HEK293 (cell line): ENCODE results near the gene SLC6A6.
"Not testable (repeated sequence)": the region's sequence is repeated elsewhere in the genome, so short reads cannot be mapped to it uniquely, and the experiment has no call there.

Source experiments
- CTCF ChIA-PET: fragments of 350-600 bp; formaldehyde crosslinking; extraction: SDS; loops from one replicate; lab custom pipeline; 2021; ENCODE audit warnings: antibody characterized with exemption; lab: Yijun Ruan, JAX
- POLR2A ChIA-PET: fragments of 300-600 bp; formaldehyde crosslinking; extraction: SDS; loops from one replicate; lab custom pipeline; 2020; ENCODE audit warnings: antibody characterized with exemption, inconsistent platforms; lab: Yijun Ruan, JAX
- H3K27ac ChIP-seq: fragments of 200-500 bp; sonication (Bioruptor generic); 2 replicates; pipeline ENCODE4 v1.5.1; 2014; ENCODE audit warnings: low read depth, low read length, control low read depth, inconsistent platforms; ENCODE audit errors: extremely low read depth
- H3K36me3 ChIP-seq, 2 experiments: fragments of 200-500 bp in 1 of 2; sonication (Bioruptor generic) in 1 of 2; 1 replicate in 1 of 2; 2 replicates in 1 of 2; pipeline ENCODE4 v1.5.1; 2014 to 2017; ENCODE audit warnings: inconsistent platforms in 2 of 2, low read length in 2 of 2; ENCODE audit not compliant: control insufficient read depth in 2 of 2, insufficient read depth in 1 of 2
- H3K4me1 ChIP-seq: fragments of 200-500 bp; sonication (Bioruptor generic); 2 replicates; pipeline ENCODE4 v1.5.1; 2014; ENCODE audit warnings: mild to moderate bottlenecking, low read length, inconsistent platforms; ENCODE audit not compliant: control insufficient read depth, insufficient read depth
- H3K4me3 ChIP-seq: 2 replicates; pipeline ENCODE4 v1.5.1; 2011; ENCODE audit warnings: low read depth, mild to moderate bottlenecking, control low read depth, low read length, moderate library complexity
- H3K9me3 ChIP-seq: fragments of 200-500 bp; sonication (Bioruptor generic); 2 replicates; pipeline ENCODE4 v1.5.1; 2014; ENCODE audit warnings: low read depth, low read length, inconsistent platforms; ENCODE audit not compliant: control insufficient read depth, insufficient read depth
- KLF10 ChIP-seq: fragments of 450-650 bp; IDR thresholded peaks from 2 replicates; pipeline ENCODE4 v1.5.1; 2018; ENCODE audit warnings: missing biosample characterization, mild to moderate bottlenecking, missing genetic modification characterization
- KLF7 ChIP-seq: fragments of 450-650 bp; formaldehyde crosslinking; IDR thresholded peaks from 2 replicates; pipeline ENCODE4 v1.5.1; 2016; ENCODE audit warnings: missing biosample characterization, missing genetic modification characterization, borderline replicate concordance
- PRDM1 ChIP-seq: fragments of 450-650 bp; formaldehyde crosslinking; IDR thresholded peaks from 2 replicates; pipeline ENCODE4; 2016; ENCODE audit warnings: missing biosample characterization, missing genetic modification characterization
- ZBTB20 ChIP-seq: fragments of 450-650 bp; formaldehyde crosslinking; IDR thresholded peaks from 2 replicates; pipeline ENCODE4 v1.5.1; 2016; ENCODE audit warnings: missing biosample characterization, missing genetic modification characterization
- ZFP3 ChIP-seq: fragments of 450-650 bp; formaldehyde crosslinking; IDR thresholded peaks from 2 replicates; pipeline ENCODE4 v1.5.1; 2016; ENCODE audit warnings: low read depth, missing biosample characterization, missing genetic modification characterization
- ZFP37 ChIP-seq: fragments of 450-650 bp; formaldehyde crosslinking; IDR thresholded peaks from 2 replicates; pipeline ENCODE4 v1.5.1; 2016; ENCODE audit warnings: missing biosample characterization, missing genetic modification characterization
- ZNF133 ChIP-seq: fragments of 450-650 bp; formaldehyde crosslinking; IDR thresholded peaks from 2 replicates; pipeline ENCODE4 v1.5.1; 2016; ENCODE audit warnings: missing biosample characterization, missing genetic modification characterization
- ZNF514 ChIP-seq: fragments of 450-650 bp; formaldehyde crosslinking; IDR thresholded peaks from 2 replicates; pipeline ENCODE4 v1.5.1; 2016; ENCODE audit warnings: missing biosample characterization, missing genetic modification characterization
- ZNF585B ChIP-seq: fragments of 450-650 bp; formaldehyde crosslinking; IDR thresholded peaks from 2 replicates; pipeline ENCODE4 v1.5.1; 2016; ENCODE audit warnings: missing biosample characterization, missing genetic modification characterization
- ZNF830 ChIP-seq: fragments of 450-650 bp; IDR thresholded peaks from 2 replicates; pipeline ENCODE4 v1.5.0; 2018; ENCODE audit warnings: missing biosample characterization, missing genetic modification characterization, low read depth, mild to moderate bottlenecking, moderate library complexity
- TF ChIP-seq, protein P1 (sequence below): fragments of 450-650 bp; formaldehyde crosslinking; IDR thresholded peaks from 2 replicates; pipeline ENCODE4 v1.5.1; 2016; ENCODE audit warnings: missing biosample characterization, missing genetic modification characterization
- TF ChIP-seq, protein P2 (sequence below): fragments of 450-650 bp; IDR thresholded peaks from 2 replicates; pipeline ENCODE4 v1.5.1; 2018; ENCODE audit warnings: missing biosample characterization, mild to moderate bottlenecking, missing genetic modification characterization
- TF ChIP-seq, protein P3 (sequence below): fragments of 450-650 bp; formaldehyde crosslinking; IDR thresholded peaks from 2 replicates; pipeline ENCODE4 v1.5.1; 2016; ENCODE audit warnings: missing biosample characterization, missing genetic modification characterization, low read depth

The SLC6A6 gene

DNA sequence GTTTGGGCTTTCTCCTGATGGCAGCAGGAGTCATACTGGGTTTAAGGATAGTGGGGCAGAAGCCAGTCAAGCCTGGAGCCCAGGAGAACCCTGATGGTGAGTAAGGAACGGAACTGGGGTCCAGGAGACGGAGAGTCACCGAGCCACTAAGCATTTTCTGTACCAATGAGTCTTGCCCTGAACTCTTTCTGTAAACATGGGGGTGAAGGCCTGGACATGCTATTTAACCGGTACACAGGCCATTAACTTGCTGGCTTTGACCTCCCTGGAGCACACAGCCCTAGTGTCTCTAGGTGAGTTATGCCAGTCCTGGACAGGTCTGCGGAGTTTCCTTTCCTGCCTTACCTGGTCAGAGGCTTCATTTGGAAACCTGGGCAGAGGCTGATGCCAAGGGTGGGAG is 3.9 kb downstream of the SLC6A6 start:
- TF ChIP-seq ZFP37, result no peak
- no peak for TF ChIP-seq ZNF585B (tag by site-specific recombination)
- TF ChIP-seq KLF10 (tag by site-specific recombination), result no peak
- TF ChIP-seq ZFP3, result no peak
- TF ChIP-seq, protein P1, sequence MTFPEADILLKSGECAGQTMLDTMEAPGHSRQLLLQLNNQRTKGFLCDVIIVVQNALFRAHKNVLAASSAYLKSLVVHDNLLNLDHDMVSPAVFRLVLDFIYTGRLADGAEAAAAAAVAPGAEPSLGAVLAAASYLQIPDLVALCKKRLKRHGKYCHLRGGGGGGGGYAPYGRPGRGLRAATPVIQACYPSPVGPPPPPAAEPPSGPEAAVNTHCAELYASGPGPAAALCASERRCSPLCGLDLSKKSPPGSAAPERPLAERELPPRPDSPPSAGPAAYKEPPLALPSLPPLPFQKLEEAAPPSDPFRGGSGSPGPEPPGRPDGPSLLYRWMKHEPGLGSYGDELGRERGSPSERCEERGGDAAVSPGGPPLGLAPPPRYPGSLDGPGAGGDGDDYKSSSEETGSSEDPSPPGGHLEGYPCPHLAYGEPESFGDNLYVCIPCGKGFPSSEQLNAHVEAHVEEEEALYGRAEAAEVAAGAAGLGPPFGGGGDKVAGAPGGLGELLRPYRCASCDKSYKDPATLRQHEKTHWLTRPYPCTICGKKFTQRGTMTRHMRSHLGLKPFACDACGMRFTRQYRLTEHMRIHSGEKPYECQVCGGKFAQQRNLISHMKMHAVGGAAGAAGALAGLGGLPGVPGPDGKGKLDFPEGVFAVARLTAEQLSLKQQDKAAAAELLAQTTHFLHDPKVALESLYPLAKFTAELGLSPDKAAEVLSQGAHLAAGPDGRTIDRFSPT (tag by site-specific recombination), result no peak
- CTCF ChIA-PET, result interaction anchor here (0.6 to 0.8 kb wide), 4 partner anchors 45 to 200 kb away, joined by 3 to 4 read pairs (median 3); no protein-coding TSS in a partner anchor
- H3K4me1 ChIP-seq, result peaks cover 2% of the 10 kb centered on the region; the same call in 1 of the 2 replicates
- H3K36me3 ChIP-seq, result peaks cover 0 to 5% of the 10 kb centered on the region in 2 experiments; a peak in 1 of 3 replicates
- H3K9me3 ChIP-seq, result no peaks in the 10 kb centered on the region
- H3K4me3 ChIP-seq, result no peak overlapping the region
- no peak overlapping the region for H3K27ac ChIP-seq
- POLR2A ChIA-PET, result interaction anchor here (1.1 kb wide), 1 partner anchor 46 kb away, joined by 3 read pairs; no protein-coding TSS in a partner anchor

DNA sequence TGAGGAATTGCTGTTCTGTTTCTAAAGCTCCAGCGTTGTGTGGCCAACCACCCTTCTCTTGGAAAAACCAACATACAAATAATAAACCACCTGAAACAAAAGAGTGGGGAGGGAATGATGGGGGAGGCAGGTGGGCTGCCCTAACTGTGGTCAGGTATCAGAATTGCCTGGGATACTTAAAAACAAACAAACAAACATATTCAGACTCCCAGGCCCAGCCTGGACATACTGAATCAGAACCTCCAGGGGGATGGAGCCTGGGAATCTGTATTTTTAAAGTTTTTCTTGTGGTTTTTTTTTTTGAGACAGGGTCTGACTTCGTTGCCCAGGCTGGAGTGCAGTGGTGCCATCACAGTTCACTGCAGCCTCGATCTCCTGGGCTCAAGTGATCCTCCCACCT is 4.4 kb downstream of the SLC6A6 start:
- Histone ChIP-seq H3K36me3 (peaks cover 0 to 5% of the 10 kb centered on the region in 2 experiments; a peak in 1 of 3 replicates), H3K27ac (no peak overlapping the region), H3K9me3 (no peaks in the 10 kb centered on the region), H3K4me3 (no peak overlapping the region), H3K4me1 (peaks cover 2% of the 10 kb centered on the region; the same call in 1 of the 2 replicates)
- CTCF ChIA-PET, result no interaction called here
- TF ChIP-seq ZBTB20 (tag by site-specific recombination), result peak; percentile 83
- TF ChIP-seq KLF7 (tag by site-specific recombination), result no peak
- POLR2A ChIA-PET, result no interaction called here

DNA sequence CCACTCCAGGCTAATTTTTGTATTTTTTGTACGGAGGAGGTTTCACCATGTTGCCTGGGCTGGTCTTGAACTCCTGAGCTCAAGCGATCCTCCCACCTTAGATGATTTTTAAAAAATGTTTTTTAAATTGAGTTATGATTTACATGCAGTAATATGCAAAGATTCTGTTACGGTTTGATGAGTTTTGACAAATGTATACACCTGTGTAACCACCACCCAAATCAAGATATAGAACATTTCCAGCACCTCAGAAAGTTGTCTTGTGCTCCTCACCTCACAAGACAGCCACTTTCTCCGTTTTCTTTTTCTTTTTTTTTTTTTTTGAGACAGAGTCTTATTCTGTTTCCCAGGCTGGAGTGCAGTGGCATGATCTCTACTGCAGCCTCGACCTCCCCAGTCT is 4.8 kb downstream of the SLC6A6 start:
- POLR2A ChIA-PET, result no interaction called here
- Histone ChIP-seq H3K4me1 (peaks cover 2% of the 10 kb centered on the region; the same call in 1 of the 2 replicates), H3K4me3 (no peak overlapping the region), H3K9me3 (no peaks in the 10 kb centered on the region), H3K36me3 (peaks cover 0 to 5% of the 10 kb centered on the region in 2 experiments; a peak in 1 of 3 replicates), H3K27ac (no peak overlapping the region)
- CTCF ChIA-PET, result interaction anchor here (1.5 kb wide), 1 partner anchor 24 kb away, joined by 3 read pairs; no protein-coding TSS in a partner anchor
- TF ChIP-seq ZNF514 (tag by site-specific recombination) (no peak), PRDM1 (tag by site-specific recombination) (peak; percentile 20; the same call in 1 of the 2 replicates)

DNA sequence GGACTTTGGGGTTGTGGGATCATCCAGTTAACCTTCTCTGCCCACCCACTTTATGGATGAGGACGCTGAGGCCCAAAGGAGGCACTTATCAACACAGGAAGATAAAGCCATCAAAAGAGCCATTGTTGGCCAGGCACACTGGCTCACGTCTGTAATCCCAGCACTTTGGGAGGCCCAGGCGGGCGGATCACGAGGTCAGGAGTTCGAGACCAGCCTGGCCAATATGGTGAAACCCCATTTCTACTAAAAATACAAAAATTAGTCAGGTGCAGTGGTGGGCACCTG is 7.3 kb downstream of the SLC6A6 start:
- POLR2A ChIA-PET, H3K4me1 ChIP-seq, H3K36me3 ChIP-seq, H3K4me3 ChIP-seq, H3K27ac ChIP-seq, CTCF ChIA-PET, H3K9me3 ChIP-seq: not testable (repeated sequence)

DNA sequence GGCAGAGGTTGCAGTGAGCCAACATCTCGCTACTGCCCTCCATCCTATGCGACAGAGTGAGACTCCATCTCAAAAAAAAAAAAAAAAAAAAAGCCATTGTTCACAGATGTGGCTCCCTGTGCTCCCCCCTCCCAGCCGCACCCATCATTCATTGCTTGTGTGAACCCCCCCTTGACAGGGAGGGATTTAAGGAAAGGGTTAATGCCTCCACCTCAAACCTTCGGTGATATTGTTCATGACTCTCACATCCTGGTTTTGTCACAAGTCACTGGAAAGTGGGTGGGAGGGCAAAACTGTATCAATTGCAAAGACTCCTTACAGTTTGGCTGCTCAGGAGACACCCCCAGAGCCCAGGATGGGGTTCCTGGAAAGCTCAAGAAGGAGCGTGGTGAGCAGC is 7.7 kb downstream of the SLC6A6 start:
- Histone ChIP-seq H3K4me3 (no peak overlapping the region), H3K36me3 (peaks cover 0 to 5% of the 10 kb centered on the region in 2 experiments; a peak in 1 of 3 replicates), H3K4me1 (peaks cover 8% of the 10 kb centered on the region), H3K27ac (no peak overlapping the region), H3K9me3 (no peaks in the 10 kb centered on the region)
- ChIA-PET CTCF (no interaction called here), POLR2A (no interaction called here)
- TF ChIP-seq ZNF133 (no peak), ZNF830 (no peak)
- TF ChIP-seq, protein P2, sequence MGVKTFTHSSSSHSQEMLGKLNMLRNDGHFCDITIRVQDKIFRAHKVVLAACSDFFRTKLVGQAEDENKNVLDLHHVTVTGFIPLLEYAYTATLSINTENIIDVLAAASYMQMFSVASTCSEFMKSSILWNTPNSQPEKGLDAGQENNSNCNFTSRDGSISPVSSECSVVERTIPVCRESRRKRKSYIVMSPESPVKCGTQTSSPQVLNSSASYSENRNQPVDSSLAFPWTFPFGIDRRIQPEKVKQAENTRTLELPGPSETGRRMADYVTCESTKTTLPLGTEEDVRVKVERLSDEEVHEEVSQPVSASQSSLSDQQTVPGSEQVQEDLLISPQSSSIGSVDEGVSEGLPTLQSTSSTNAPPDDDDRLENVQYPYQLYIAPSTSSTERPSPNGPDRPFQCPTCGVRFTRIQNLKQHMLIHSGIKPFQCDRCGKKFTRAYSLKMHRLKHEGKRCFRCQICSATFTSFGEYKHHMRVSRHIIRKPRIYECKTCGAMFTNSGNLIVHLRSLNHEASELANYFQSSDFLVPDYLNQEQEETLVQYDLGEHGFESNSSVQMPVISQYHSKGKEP (tag by site-specific recombination), result no peak
- TF ChIP-seq, protein P3, sequence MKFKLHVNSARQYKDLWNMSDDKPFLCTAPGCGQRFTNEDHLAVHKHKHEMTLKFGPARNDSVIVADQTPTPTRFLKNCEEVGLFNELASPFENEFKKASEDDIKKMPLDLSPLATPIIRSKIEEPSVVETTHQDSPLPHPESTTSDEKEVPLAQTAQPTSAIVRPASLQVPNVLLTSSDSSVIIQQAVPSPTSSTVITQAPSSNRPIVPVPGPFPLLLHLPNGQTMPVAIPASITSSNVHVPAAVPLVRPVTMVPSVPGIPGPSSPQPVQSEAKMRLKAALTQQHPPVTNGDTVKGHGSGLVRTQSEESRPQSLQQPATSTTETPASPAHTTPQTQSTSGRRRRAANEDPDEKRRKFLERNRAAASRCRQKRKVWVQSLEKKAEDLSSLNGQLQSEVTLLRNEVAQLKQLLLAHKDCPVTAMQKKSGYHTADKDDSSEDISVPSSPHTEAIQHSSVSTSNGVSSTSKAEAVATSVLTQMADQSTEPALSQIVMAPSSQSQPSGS (tag by site-specific recombination), result no peak
